ENCODE results near the gene RBM25.
A peak's percentile ranks its signal among the peaks of the same experiment; 100 is the strongest.
"Not testable (repeated sequence)": the region's sequence is repeated elsewhere in the genome, so short reads cannot be mapped to it uniquely, and the experiment has no call there.

RBM25 gene

GRCh38 chr14:73105050-73105449 lies 46.7 kb downstream of the RBM25 start:
- no peak for ATAC-seq

- ATAC-seq, result no peak
These were observed 47.4 kb downstream of the RBM25 start for GRCh38 chr14:73105727-73106126.

- no peak for ATAC-seq
These were observed 57.8 kb downstream of the RBM25 start for GRCh38 chr14:73116079-73116665.

GRCh38 chr14:73124180-73124894 lies 66.0 kb downstream of the RBM25 start:
- no peak for ATAC-seq

- no peak for ATAC-seq
These were observed 66.8 kb downstream of the RBM25 start for GRCh38 chr14:73125169-73125588.

GRCh38 chr14:73125746-73126145 lies 67.4 kb downstream of the RBM25 start:
- no peak for ATAC-seq

- ATAC-seq, result no peak
These were observed 75.5 kb downstream of the RBM25 start for GRCh38 chr14:73133795-73134194.

GRCh38 chr14:73136085-73136386 lies 77.7 kb downstream of the RBM25 start:
- no peak for ATAC-seq

GRCh38 chr14:73136387-73137225 lies 78.3 kb downstream of the RBM25 start, which contains the start of gene PSEN1:
TSS of gene PSEN1 (plus strand) at chr14:73136507. CDS start at chr14:73148020, 11,513 bp downstream.
- ATAC-seq, result peak; percentile 94 to 97

GRCh38 chr14:73140811-73141323 lies 82.5 kb downstream of the RBM25 start:
- ATAC-seq, result no peak

- ATAC-seq, result peak; percentile 55 to 76
These were observed 83.9 kb downstream of the RBM25 start for GRCh38 chr14:73142216-73142615.

GRCh38 chr14:73143003-73143402 lies 84.7 kb downstream of the RBM25 start:
- ATAC-seq, result no peak

- ATAC-seq, result no peak
These were observed 85.3 kb downstream of the RBM25 start for GRCh38 chr14:73143617-73144016.

- ATAC-seq, result no peak
These were observed 87.0 kb downstream of the RBM25 start for GRCh38 chr14:73145371-73145770.

GRCh38 chr14:73146111-73146510 lies 87.8 kb downstream of the RBM25 start:
- no peak for ATAC-seq

- ATAC-seq, result no peak
These were observed 91.4 kb downstream of the RBM25 start for GRCh38 chr14:73149753-73150152.

- ATAC-seq, result no peak
These were observed 94.9 kb downstream of the RBM25 start for GRCh38 chr14:73153272-73153671.

- ATAC-seq, result no peak
These were observed 103.9 kb downstream of the RBM25 start for GRCh38 chr14:73162251-73162650.

- ATAC-seq, result no peak
These were observed 108.1 kb downstream of the RBM25 start for GRCh38 chr14:73166399-73166798.

- no peak for ATAC-seq
These were observed 109.4 kb downstream of the RBM25 start for GRCh38 chr14:73167727-73168126.

- no peak for ATAC-seq
These were observed 109.9 kb downstream of the RBM25 start for GRCh38 chr14:73168274-73168673.

GRCh38 chr14:73168691-73169090 lies 110.4 kb downstream of the RBM25 start:
- no peak for ATAC-seq

- ATAC-seq, result not testable (repeated sequence)
These were observed 111.5 kb downstream of the RBM25 start for GRCh38 chr14:73169855-73170254.

GRCh38 chr14:73170686-73171085 lies 112.4 kb downstream of the RBM25 start:
- no peak for ATAC-seq

Measured in activated CD4-positive, CD25-positive, alpha-beta regulatory T cell treated with anti-CD3 and anti-CD28 coated beads, Interleukin-2, amount 50 U/mL, for 24 hours (primary cell).